Measurements from ENCODE around the gene SRRM4.

The SRRM4 gene

GRCh38 chr12:119036878-119037825 lies 55.8 kb downstream of the SRRM4 start:
- no peaks in the 10 kb centered on the region for H3K27me3 ChIP-seq (ENCODE audit: insufficient read depth, low read length)
- H3K4me1 ChIP-seq (ENCODE audit: control insufficient read depth, insufficient read depth, low read length, unreplicated experiment): no peaks in the 10 kb centered on the region
- H3K27ac ChIP-seq (ENCODE audit: low read depth, low read length): no peak overlapping the region

GRCh38 chr12:119044094-119044493 lies 62.8 kb downstream of the SRRM4 start:
- no peaks in the 10 kb centered on the region for H3K4me1 ChIP-seq (ENCODE audit: control insufficient read depth, insufficient read depth, low read length, unreplicated experiment)
- no peaks in the 10 kb centered on the region for H3K36me3 ChIP-seq (ENCODE audit: insufficient read depth, low read length)
- no peak overlapping the region for H3K4me3 ChIP-seq (ENCODE audit: low read depth, low read length)
- H3K27ac ChIP-seq (ENCODE audit: low read depth, low read length): no peak overlapping the region
- H3K27me3 ChIP-seq (ENCODE audit: insufficient read depth, low read length): no peaks in the 10 kb centered on the region
- H3K79me2 ChIP-seq (ENCODE audit: control insufficient read depth, insufficient read depth, low read length, unreplicated experiment): no peaks in the 10 kb centered on the region
- no peak overlapping the region for H2AFZ ChIP-seq (ENCODE audit: low read length, unreplicated experiment)

More at GRCh38 chr12:119036878-119037825, 55.8 kb downstream of the SRRM4 start:
- Histone ChIP-seq H3K79me2 (ENCODE audit: control insufficient read depth, insufficient read depth, low read length, unreplicated experiment) (no peaks in the 10 kb centered on the region), H3K4me3 (ENCODE audit: low read depth, low read length) (no peak overlapping the region), H3K36me3 (ENCODE audit: insufficient read depth, low read length) (no peaks in the 10 kb centered on the region), H2AFZ (ENCODE audit: low read length, unreplicated experiment) (no peak overlapping the region)

GRCh38 chr12:119047641-119048040 lies 66.3 kb downstream of the SRRM4 start:
- H3K79me2 ChIP-seq (ENCODE audit: control insufficient read depth, insufficient read depth, low read length, unreplicated experiment): no peaks in the 10 kb centered on the region
- no peak overlapping the region for H2AFZ ChIP-seq (ENCODE audit: low read length, unreplicated experiment)
- no peak overlapping the region for H3K27ac ChIP-seq (ENCODE audit: low read depth, low read length)
- H3K4me3 ChIP-seq (ENCODE audit: low read depth, low read length): no peak overlapping the region
- H3K36me3 ChIP-seq (ENCODE audit: insufficient read depth, low read length): no peaks in the 10 kb centered on the region
- H3K4me1 ChIP-seq (ENCODE audit: control insufficient read depth, insufficient read depth, low read length, unreplicated experiment): no peaks in the 10 kb centered on the region
- no peaks in the 10 kb centered on the region for H3K27me3 ChIP-seq (ENCODE audit: insufficient read depth, low read length)

GRCh38 chr12:119050663-119051062 lies 69.3 kb downstream of the SRRM4 start:
- Histone ChIP-seq H3K27ac (ENCODE audit: low read depth, low read length) (no peak overlapping the region), H3K4me1 (ENCODE audit: control insufficient read depth, insufficient read depth, low read length, unreplicated experiment) (no peaks in the 10 kb centered on the region), H3K4me3 (ENCODE audit: low read depth, low read length) (no peak overlapping the region), H3K79me2 (ENCODE audit: control insufficient read depth, insufficient read depth, low read length, unreplicated experiment) (no peaks in the 10 kb centered on the region), H3K27me3 (ENCODE audit: insufficient read depth, low read length) (no peaks in the 10 kb centered on the region), H2AFZ (ENCODE audit: low read length, unreplicated experiment) (no peak overlapping the region), H3K36me3 (ENCODE audit: insufficient read depth, low read length) (no peaks in the 10 kb centered on the region)

GRCh38 chr12:119051474-119051873 lies 70.1 kb downstream of the SRRM4 start:
- H3K79me2 ChIP-seq (ENCODE audit: control insufficient read depth, insufficient read depth, low read length, unreplicated experiment): no peaks in the 10 kb centered on the region
- H3K4me1 ChIP-seq (ENCODE audit: control insufficient read depth, insufficient read depth, low read length, unreplicated experiment): no peaks in the 10 kb centered on the region
- no peak overlapping the region for H3K27ac ChIP-seq (ENCODE audit: low read depth, low read length)
- no peaks in the 10 kb centered on the region for H3K27me3 ChIP-seq (ENCODE audit: insufficient read depth, low read length)
- H3K4me3 ChIP-seq (ENCODE audit: low read depth, low read length): no peak overlapping the region
- no peaks in the 10 kb centered on the region for H3K36me3 ChIP-seq (ENCODE audit: insufficient read depth, low read length)
- H2AFZ ChIP-seq (ENCODE audit: low read length, unreplicated experiment): no peak overlapping the region

GRCh38 chr12:119052001-119052400 lies 70.7 kb downstream of the SRRM4 start:
- Histone ChIP-seq H2AFZ (ENCODE audit: low read length, unreplicated experiment) (no peak overlapping the region), H3K27me3 (ENCODE audit: insufficient read depth, low read length) (no peaks in the 10 kb centered on the region), H3K36me3 (ENCODE audit: insufficient read depth, low read length) (no peaks in the 10 kb centered on the region), H3K27ac (ENCODE audit: low read depth, low read length) (no peak overlapping the region), H3K4me3 (ENCODE audit: low read depth, low read length) (no peak overlapping the region), H3K4me1 (ENCODE audit: control insufficient read depth, insufficient read depth, low read length, unreplicated experiment) (no peaks in the 10 kb centered on the region), H3K79me2 (ENCODE audit: control insufficient read depth, insufficient read depth, low read length, unreplicated experiment) (no peaks in the 10 kb centered on the region)

- H3K4me1 ChIP-seq (ENCODE audit: control insufficient read depth, insufficient read depth, low read length, unreplicated experiment): no peaks in the 10 kb centered on the region
- H3K79me2 ChIP-seq (ENCODE audit: control insufficient read depth, insufficient read depth, low read length, unreplicated experiment): no peaks in the 10 kb centered on the region
- no peaks in the 10 kb centered on the region for H3K27me3 ChIP-seq (ENCODE audit: insufficient read depth, low read length)
- no peak overlapping the region for H3K27ac ChIP-seq (ENCODE audit: low read depth, low read length)
- H2AFZ ChIP-seq (ENCODE audit: low read length, unreplicated experiment): no peak overlapping the region
- H3K4me3 ChIP-seq (ENCODE audit: low read depth, low read length): no peak overlapping the region
- no peaks in the 10 kb centered on the region for H3K36me3 ChIP-seq (ENCODE audit: insufficient read depth, low read length)
These were observed 74.6 kb downstream of the SRRM4 start for GRCh38 chr12:119055977-119056376.

- no peaks in the 10 kb centered on the region for H3K27me3 ChIP-seq (ENCODE audit: insufficient read depth, low read length)
- no peaks in the 10 kb centered on the region for H3K4me1 ChIP-seq (ENCODE audit: control insufficient read depth, insufficient read depth, low read length, unreplicated experiment)
- H3K27ac ChIP-seq (ENCODE audit: low read depth, low read length): no peak overlapping the region
- no peak overlapping the region for H2AFZ ChIP-seq (ENCODE audit: low read length, unreplicated experiment)
- H3K79me2 ChIP-seq (ENCODE audit: control insufficient read depth, insufficient read depth, low read length, unreplicated experiment): no peaks in the 10 kb centered on the region
- H3K4me3 ChIP-seq (ENCODE audit: low read depth, low read length): no peak overlapping the region
- H3K36me3 ChIP-seq (ENCODE audit: insufficient read depth, low read length): no peaks in the 10 kb centered on the region
These were observed 79.8 kb downstream of the SRRM4 start for GRCh38 chr12:119060847-119061796.

- Histone ChIP-seq H3K4me3 (ENCODE audit: low read depth, low read length) (no peak overlapping the region), H3K27ac (ENCODE audit: low read depth, low read length) (no peak overlapping the region), H3K36me3 (ENCODE audit: insufficient read depth, low read length) (no peaks in the 10 kb centered on the region)
These were observed 87.0 kb downstream of the SRRM4 start for GRCh38 chr12:119068129-119068856.

GRCh38 chr12:119069147-119069642 lies 87.9 kb downstream of the SRRM4 start:
- H2AFZ ChIP-seq (ENCODE audit: low read length, unreplicated experiment): no peak overlapping the region
- no peaks in the 10 kb centered on the region for H3K79me2 ChIP-seq (ENCODE audit: control insufficient read depth, insufficient read depth, low read length, unreplicated experiment)
- no peak overlapping the region for H3K4me3 ChIP-seq (ENCODE audit: low read depth, low read length)
- H3K4me1 ChIP-seq (ENCODE audit: control insufficient read depth, insufficient read depth, low read length, unreplicated experiment): no peaks in the 10 kb centered on the region
- H3K27ac ChIP-seq (ENCODE audit: low read depth, low read length): no peak overlapping the region
- no peaks in the 10 kb centered on the region for H3K27me3 ChIP-seq (ENCODE audit: insufficient read depth, low read length)
- no peaks in the 10 kb centered on the region for H3K36me3 ChIP-seq (ENCODE audit: insufficient read depth, low read length)

More at GRCh38 chr12:119068129-119068856, 87.0 kb downstream of the SRRM4 start:
- Histone ChIP-seq H3K4me1 (ENCODE audit: control insufficient read depth, insufficient read depth, low read length, unreplicated experiment) (no peaks in the 10 kb centered on the region), H3K79me2 (ENCODE audit: control insufficient read depth, insufficient read depth, low read length, unreplicated experiment) (no peaks in the 10 kb centered on the region), H3K27me3 (ENCODE audit: insufficient read depth, low read length) (no peaks in the 10 kb centered on the region), H2AFZ (ENCODE audit: low read length, unreplicated experiment) (no peak overlapping the region)

All from ACC112 (cell line).